PC-3 (cell line): ENCODE results near the gene POLR2J.
"Not testable (repeated sequence)": the region's sequence is repeated elsewhere in the genome, so short reads cannot be mapped to it uniquely, and the experiment has no call there.

Experiments
- CTCF ChIP-seq: fragments of 300-600 bp; sonication (generic); conservative IDR thresholded peaks from 2 replicates; pipeline ENCODE4 v1.5.1; 2017; ENCODE audit warnings: antibody characterized with exemption, low read depth, mild to moderate bottlenecking, low read length
- EZH2phosphoT487 ChIP-seq: fragments of 300-600 bp; sonication (generic); IDR thresholded peaks from 2 replicates; pipeline ENCODE4 v1.6.1; 2018; ENCODE audit warnings: mild to moderate bottlenecking, antibody characterized with exemption, low read length, borderline replicate concordance

GRCh38 chr7:102498321-102498720 lies 19.6 kb upstream of the POLR2J start:
- TF ChIP-seq CTCF, EZH2phosphoT487: not testable (repeated sequence)
